Myocyte (in vitro differentiated cells): Measurements from ENCODE around the gene KCNJ16. TPM values are rescaled to one million over a fixed set of nuclear protein-coding genes. Genes with fewer than 3 reads are reported as not detected.
"Not testable (repeated sequence)": the region's sequence is repeated elsewhere in the genome, so short reads cannot be mapped to it uniquely, and the experiment has no call there.

ENCODE experiments used
- DNase-seq: peaks from one replicate; pipeline ENCODE4 v3.0.0-alpha.2; 2012; ENCODE audit warnings: low read depth
- polyA plus RNA-seq: library from polyadenylated mRNA; unstranded; fragments of >200 nt; gene quantifications from one replicate; pipeline ENCODE4 v1.2.1, GENCODE V29; 2012; ENCODE audit warnings: missing spikeins
- total RNA-seq: library from RNA; depleted of rRNA; stranded (reverse); fragments of >200 nt; gene quantifications from 2 replicates; pipeline ENCODE4 v1.2.3, GENCODE V29; 2014

Gene KCNJ16
- not detected in 2 replicates for total RNA-seq
- polyA plus RNA-seq: 0.01 TPM

DNA sequence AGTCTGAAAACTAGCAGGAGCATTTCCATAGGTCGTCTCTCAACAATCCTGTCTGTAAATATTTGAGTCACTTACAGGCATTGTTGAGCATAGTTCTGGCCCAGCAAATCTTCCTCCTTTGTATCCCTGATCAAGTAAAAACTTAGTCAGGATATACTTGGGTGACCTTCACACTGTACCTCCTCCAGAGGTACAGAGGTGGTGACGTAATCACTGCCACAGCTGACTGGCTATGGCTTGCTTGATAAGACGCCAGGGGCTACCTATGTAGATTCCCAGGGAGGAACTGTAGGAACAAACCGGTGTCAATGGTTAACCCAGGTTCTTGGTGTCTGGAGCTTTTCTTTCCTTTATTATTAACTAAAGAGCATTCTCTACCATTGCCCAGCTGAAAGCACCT lies at the start of gene KCNJ16:
Gene KCNJ16, plus strand, starts transcription at position 270 of the 400 bp plus-strand sequence. CDS start 56,863 bp downstream, outside the sequence.
- DNase-seq: no peak

DNA sequence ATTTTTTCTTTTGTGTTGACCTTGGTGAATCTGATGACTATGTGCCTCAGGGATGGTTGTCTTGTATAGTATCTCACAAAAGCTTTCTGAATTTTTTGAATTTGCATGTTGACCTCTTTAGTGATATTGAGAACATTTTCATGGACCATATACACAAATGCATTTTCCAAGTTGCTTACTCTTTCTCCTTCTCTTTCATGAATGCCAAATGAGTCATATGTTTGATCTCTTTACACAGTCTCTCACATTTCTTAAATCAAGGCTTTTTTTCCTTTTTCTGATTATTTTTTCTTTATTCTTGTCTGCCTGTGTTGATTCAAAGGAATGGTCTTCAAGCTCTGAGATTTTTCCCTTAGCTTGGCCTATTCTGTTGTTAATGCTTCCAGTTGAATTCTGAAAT lies 46.6 kb upstream of the KCNJ16 start:
- DNase-seq: no peak

GRCh38 chr17:70028978-70029767 lies 45.9 kb upstream of the KCNJ16 start:
- DNase-seq: peak; percentile 41

- no peak for DNase-seq
These were observed 44.7 kb upstream of the KCNJ16 start for GRCh38 chr17:70030371-70030770.

- DNase-seq: peak; percentile 52
These were observed 43.7 kb upstream of the KCNJ16 start for GRCh38 chr17:70031341-70031740.

- no peak for DNase-seq
These were observed 41.9 kb upstream of the KCNJ16 start for GRCh38 chr17:70033165-70033564.

DNA sequence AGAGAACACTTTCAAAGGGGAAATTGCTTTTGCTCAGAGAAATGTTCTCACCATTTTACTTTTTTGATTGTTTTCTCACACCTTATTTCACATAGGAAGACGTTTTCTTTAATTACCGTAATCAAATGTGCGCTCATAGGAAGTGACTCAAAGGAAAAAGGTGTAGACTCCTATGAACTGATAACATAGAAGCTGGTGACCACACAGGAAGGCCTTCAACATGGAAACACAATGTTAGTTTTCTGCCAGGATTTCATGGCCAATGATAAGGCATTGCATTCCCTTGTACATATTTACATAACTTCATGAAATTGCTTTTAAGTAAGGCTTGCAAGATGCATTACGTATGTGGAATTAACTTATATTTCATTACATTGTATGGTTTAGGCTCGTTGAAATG lies 40.9 kb upstream of the KCNJ16 start:
- no peak for DNase-seq

DNA sequence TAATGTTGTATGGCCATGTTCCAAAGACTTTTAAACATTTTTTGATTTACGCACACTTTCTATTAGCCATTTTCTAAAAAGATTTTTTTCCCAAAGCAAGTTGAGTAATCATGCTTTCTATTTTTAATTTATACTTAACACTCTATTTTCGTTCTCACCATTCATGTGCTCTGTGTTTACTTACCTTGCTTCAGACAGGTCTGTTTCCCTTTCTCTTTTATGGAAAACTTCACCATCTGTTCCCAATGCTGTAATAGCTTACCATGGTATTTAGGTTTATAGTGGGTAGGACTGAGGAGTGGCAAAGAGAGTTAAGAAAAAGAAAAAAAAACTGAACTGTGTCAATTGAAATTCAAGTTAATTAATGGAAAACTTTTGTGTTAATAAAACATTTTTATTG lies 37.5 kb upstream of the KCNJ16 start:
- no peak for DNase-seq

GRCh38 chr17:70040336-70040735 lies 34.7 kb upstream of the KCNJ16 start:
- peak; percentile 34 for DNase-seq

DNA sequence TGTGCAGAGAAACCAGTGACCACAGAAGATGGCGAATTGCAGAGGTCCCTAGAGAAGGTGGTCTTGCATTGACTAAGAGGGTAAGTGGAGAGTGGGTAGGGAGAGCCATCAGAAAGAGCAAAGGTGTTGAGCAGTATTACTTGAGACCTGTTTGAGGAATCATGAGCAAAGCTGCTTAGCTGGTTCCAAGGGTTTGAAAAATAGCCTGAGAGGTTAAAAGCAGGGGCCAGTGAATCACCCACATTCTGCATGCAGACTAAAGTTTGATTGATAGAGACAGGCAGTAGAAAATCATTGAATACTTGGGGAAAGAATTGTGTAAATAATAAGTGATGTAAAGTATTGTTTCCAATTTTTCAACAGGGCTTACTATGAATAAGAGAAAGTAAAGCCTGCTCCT lies 34.0 kb upstream of the KCNJ16 start:
- DNase-seq: peak; percentile 36

DNA sequence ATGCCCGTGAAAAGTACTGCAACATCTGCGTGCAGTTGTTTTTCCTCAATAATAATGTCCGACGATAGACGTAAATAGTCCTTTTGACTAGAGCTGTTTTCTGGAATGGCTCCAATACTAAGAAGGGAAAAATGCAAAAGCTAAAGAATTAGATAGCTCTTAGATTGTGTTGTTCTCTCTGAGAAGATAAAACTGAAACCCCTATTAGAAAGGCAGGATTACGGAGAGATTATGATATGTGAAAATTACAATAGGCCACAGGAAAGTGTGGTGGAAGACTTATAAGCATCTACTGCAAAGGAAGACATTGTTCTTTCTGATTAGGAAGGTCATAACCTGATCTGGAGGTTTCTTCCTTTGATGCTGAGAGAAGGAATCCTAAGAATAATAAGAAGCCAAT lies 33.5 kb upstream of the KCNJ16 start:
- DNase-seq: no peak

GRCh38 chr17:70045780-70046179 lies 29.2 kb upstream of the KCNJ16 start:
- not testable (repeated sequence) for DNase-seq

DNA sequence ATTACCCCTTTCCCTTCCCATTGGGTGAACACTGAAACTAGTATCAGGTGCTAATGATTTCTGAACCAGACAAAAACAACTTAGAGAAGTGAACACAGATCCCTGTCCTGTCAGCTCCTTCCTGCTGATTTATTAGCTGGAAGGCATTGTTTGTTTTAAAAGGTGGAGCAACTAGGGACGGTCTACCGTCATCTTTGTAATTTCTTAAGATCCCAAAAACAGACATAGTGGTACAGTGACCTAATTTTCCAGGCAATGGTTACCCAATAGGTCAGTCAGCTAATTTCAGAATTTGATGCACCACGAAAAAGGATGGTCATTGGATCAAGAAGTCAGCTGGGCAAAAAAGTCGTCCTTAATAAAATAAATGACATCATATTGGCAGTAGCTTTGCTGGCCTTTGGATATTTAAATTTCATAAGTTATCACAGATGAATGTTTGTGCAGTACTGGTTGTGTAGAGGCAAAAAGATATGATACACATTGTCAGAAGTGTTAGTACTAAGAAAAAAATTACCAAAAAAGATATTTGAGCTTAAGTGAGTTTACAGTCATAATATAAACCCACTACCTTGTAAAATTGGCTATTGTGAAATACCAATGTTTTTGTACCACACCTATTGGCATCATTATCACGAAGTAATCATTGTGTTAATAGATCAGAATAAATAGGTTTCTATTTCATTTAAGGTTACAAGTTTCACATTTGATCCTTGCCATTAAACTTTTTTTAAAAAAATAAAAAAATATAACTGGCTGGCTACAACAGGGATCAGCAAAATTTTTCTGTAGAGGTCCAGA lies 27.2 kb upstream of the KCNJ16 start:
- no peak for DNase-seq

DNA sequence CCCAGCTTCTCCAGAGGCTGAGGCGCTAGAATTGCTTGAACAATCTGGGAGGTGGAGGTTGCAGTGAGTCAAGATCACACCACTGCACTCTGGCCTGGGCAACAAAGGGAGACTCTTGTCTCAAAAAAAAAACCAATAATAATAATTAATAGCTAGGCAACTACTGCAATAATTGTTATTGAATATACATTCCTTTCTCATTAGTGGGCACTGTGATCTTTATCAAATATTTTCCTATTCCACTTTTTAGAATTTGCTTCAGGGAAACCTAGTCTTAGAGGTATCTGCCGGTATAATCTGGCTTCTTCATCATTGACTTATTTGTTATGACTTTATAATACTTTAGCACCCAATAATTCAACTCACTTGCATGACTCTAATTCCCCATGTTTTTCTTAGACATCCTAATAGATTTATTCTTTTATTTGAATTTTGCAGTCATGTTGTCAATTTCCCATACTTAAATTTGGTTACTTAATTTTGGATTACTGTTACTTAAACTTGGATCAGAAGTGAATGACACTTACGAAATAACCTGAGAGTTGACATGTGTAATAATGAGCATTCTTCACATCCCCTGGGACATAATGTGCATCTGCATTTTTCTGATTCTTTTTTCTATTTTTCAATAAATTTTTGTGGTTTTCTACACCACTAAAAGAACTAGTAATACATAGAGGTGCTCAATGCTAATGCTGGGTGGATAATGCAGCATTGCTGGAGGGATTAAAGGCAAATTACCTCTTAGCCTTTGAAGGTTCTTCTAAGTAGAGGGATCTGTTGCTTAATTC lies 25.0 kb upstream of the KCNJ16 start:
- no peak for DNase-seq

DNA sequence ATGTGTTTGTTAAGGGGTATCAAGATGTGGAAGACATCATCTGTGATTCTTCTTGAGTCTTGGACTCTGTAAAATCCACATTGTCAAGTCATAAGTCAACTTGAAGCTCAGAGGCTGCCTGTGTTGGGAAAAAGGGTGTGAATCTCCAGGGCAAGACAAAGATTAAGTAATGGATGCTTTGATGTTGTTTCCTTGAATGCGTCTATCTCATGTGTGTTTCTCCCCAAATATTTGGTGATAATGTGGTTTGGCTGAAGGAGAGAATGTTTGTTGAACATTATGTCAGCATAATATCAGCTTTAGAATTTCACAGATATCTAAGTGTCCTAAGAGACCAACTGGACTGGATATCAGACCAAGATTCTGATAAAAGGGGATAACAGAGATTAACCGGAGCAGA lies 24.1 kb upstream of the KCNJ16 start:
- no peak for DNase-seq

DNA sequence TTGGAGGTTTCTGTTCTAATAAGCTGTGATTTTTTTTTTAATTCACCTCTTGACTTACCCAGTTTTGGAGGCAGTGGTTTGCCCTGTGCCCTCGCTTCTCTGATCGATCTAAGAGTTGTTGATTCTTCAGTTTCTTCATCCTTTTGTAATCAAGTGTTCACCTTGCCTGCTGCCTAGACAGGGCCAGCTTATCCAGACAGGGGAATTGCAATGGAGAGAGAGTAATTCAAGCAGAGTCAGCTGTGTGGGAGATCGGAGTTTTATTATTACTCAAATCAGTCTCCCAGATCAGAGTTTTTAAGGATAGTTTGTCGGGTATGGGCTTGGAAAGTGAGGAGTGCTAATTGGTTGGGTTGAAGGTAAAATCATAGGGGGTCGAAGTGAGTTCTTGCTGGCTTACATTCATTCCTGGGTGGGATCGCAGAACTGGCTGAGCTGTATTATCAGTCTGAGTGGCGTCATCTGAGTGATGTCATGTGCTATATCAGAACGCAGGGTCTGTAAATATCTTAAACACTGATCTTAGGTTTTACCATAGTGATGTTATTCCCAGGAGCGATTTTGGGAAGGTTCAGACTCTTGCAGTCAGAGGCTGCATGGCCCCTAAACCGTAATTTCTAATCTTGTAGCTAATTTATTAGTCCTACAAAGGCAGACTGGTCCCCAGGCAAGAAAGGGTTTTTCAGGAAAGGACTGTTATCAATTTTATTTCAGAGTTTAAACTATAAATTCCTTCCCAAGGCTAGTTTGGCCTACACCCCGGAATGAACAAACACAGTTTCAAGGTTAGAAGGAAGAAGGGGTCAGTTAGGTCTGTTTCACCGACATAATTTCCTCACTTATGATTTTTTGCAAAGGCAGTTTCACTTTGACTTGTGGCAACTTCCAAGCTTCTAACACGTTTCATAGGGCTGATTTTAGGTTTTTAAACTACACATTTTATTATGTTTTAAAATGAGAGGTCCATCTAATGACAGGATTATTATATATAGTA lies 21.5 kb upstream of the KCNJ16 start:
- no peak for DNase-seq

DNA sequence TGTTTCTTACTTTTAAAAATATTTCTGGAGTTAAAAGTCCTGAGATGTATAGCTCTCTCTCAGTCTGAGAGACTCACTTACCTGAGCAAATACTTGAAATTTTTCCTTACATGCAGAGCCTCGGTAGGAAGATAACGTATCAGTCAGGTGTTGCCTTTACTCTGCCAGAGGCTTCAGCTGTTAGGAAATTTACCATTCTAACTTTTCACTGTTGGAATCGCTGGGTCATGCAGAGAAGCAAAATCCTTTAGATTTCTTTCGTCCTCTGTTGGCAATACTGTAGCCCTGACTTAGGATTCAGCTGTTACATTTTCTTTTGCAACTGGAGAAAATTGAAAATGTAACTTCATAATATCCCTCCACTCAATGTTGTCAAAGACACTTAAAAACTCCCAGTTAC lies 20.0 kb upstream of the KCNJ16 start:
- DNase-seq: no peak

DNA sequence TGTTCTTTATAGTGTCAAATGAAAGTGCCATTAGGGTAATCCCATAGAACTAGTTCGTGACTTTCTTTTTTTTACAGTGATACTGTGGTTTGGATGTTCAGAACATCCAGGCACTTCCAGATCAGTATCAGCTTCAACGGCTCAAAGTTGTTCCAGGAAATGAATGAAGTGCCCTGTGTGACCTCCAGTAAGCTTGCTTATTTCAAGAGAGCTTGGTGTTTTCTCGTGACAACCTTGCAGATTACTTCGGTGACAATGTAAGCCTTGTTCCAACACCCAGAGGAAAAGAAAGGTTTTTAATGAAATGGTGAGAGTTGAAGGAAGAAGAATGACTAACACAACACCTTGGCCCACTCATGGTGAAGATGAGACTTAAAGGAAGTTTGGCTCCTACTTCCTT lies 16.0 kb upstream of the KCNJ16 start:
- DNase-seq: no peak

GRCh38 chr17:70059649-70060048 lies 15.4 kb upstream of the KCNJ16 start:
- DNase-seq: no peak

DNA sequence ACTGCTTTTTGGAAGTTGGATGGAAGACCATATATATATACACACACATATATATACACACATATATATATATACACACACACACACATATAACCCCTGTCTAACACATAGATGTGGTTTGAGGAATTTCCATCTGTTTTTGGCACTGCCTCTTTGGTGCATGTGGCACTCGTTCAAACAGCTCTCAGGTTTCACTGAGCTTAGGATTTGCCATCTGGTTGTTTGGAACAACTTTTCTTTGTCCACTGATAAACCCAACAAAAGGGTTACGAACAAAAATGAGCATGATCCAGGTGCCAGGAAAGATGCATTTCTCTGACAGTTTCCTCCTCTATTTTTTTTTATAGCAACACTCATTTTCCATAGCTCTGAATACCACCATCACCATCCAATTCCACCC lies 14.6 kb upstream of the KCNJ16 start:
- DNase-seq: peak; percentile 68
